Lung (tissue), 12 donors: ENCODE results near the gene SDK2. TPM values are rescaled to one million over a fixed set of nuclear protein-coding genes. Genes with fewer than 3 reads are reported as not detected.
A peak's percentile ranks its signal among the peaks of the same experiment; 100 is the strongest.

Experiments used
- ATAC-seq: fragments of 200-7000 bp; cut with Tn5 transposase; one replicate; pipeline ENCODE4 v1.9.1; 2020; ENCODE audit warnings: moderate number of reproducible peaks; ENCODE audit not compliant: insufficient read depth, low FRiP score
- DNase-seq, 3 donors: peaks; one replicate each; pipeline ENCODE4 v3.0.0-alpha.2; 2013 to 2017
- H3K27ac ChIP-seq, 2 donors: one replicate each; pipeline ENCODE4 v1.5.1; 2013; ENCODE audit warnings: mild to moderate bottlenecking in 2 of 2, moderate library complexity in 2 of 2, control low read depth in 1 of 2, inconsistent platforms in 1 of 2, low read depth in 1 of 2, low read length in 1 of 2
- H3K27me3 ChIP-seq, 3 donors: one replicate each; pipeline ENCODE4 v1.5.1; 2013; ENCODE audit warnings: low read length in 2 of 3; ENCODE audit not compliant: control insufficient read depth in 3 of 3, insufficient read depth in 3 of 3
- H3K36me3 ChIP-seq, 4 donors: one replicate each; pipeline ENCODE4 v1.5.1; 2013; ENCODE audit warnings: low read length in 4 of 4, mild to moderate bottlenecking in 1 of 4, moderate library complexity in 1 of 4; ENCODE audit not compliant: control insufficient read depth in 4 of 4, insufficient read depth in 4 of 4
- H3K4me1 ChIP-seq, 5 donors: one replicate each; pipeline ENCODE4 v1.5.1; 2013; ENCODE audit warnings: low read length in 5 of 5, mild to moderate bottlenecking in 2 of 5, moderate library complexity in 1 of 5; ENCODE audit not compliant: control insufficient read depth in 5 of 5, insufficient read depth in 5 of 5
- H3K4me3 ChIP-seq: one replicate; pipeline ENCODE4 v1.5.1; 2013; ENCODE audit warnings: mild to moderate bottlenecking, control low read depth, moderate library complexity
- H3K9ac ChIP-seq, 2 donors: one replicate each; pipeline ENCODE4 v1.5.1; 2013; ENCODE audit warnings: low read length in 2 of 2, control low read depth in 1 of 2; ENCODE audit not compliant: insufficient read depth in 1 of 2
- H3K9me3 ChIP-seq, 4 donors: one replicate each; pipeline ENCODE4 v1.5.1; 2013; ENCODE audit warnings: low read length in 3 of 4, mild to moderate bottlenecking in 1 of 4, moderate library complexity in 1 of 4; ENCODE audit not compliant: control insufficient read depth in 4 of 4, insufficient read depth in 3 of 4
- CTCF ChIP-seq: IDR thresholded peaks from 2 replicates; pipeline ENCODE4 v1.5.1; 2012; ENCODE audit warnings: mild to moderate bottlenecking; ENCODE audit errors: control extremely low read depth, extremely low read depth
- WGBS, 2 donors: extraction: QIAGEN DNeasy Blood & Tissue Kit; methylation state at CpG; one replicate each; pipeline ENCODE4 v1.1.7; 2013; 5-methylcytosine and 5-hydroxymethylcytosine counted together
- polyA plus RNA-seq, 2 donors: library from polyadenylated mRNA; stranded (reverse); fragments of 200-250 nt; gene quantifications; one replicate each; pipeline ENCODE4 v1.2.1, GENCODE V29; 2013
- total RNA-seq, 2 donors: library from RNA; depleted of rRNA in 1 of 2; stranded (reverse); fragments of >200 nt in 1 of 2; gene quantifications; one replicate each; pipeline ENCODE4 v1.2.1, GENCODE V29; 2014 to 2021
- donor health status: control.
- donor health status: control.
- donor health status: Bipolar disorder and iron deficiency.
- donor health status: healthy.
- donor health status: DM: yes; HTN: yes; CAD: no.

SDK2 gene
- total and polyA plus RNA-seq, 4 donors: 0.91 to 41.7 (median 4.3) TPM

GRCh38 chr17:73431401-73432205, 212.6 kb downstream of the SDK2 start:
- 84 to 88% methylated on average over 26 of the region's 26 CpGs for WGBS, 2 donors
- H3K9ac ChIP-seq: no peak overlapping the region
- peaks cover 0 to 3% (median 0%) of the 10 kb centered on the region in 4 donors for H3K36me3 ChIP-seq
- TF ChIP-seq CTCF: no peak
- no peak for DNase-seq
- H3K4me3 ChIP-seq: no peak overlapping the region
- H3K27me3 ChIP-seq: no peaks in the 10 kb centered on the region
- H3K9me3 ChIP-seq: no peaks in the 10 kb centered on the region
- H3K27ac ChIP-seq: no peak overlapping the region
- peaks cover 0 to 14% (median 3%) of the 10 kb centered on the region in 5 donors for H3K4me1 ChIP-seq
- no peak for ATAC-seq

GRCh38 chr17:73430848-73431247, 213.4 kb downstream of the SDK2 start:
- peaks cover 0 to 3% (median 0%) of the 10 kb centered on the region in 4 donors for H3K36me3 ChIP-seq
- peak; percentile 55 to 63 (median 56) for DNase-seq
- H3K27ac ChIP-seq: no peak overlapping the region
- H3K27me3 ChIP-seq: no peaks in the 10 kb centered on the region
- peaks cover 0 to 14% (median 3%) of the 10 kb centered on the region in 5 donors for H3K4me1 ChIP-seq
- H3K9ac ChIP-seq: no peak overlapping the region
- no peaks in the 10 kb centered on the region for H3K9me3 ChIP-seq
- no peak overlapping the region for H3K4me3 ChIP-seq
- TF ChIP-seq CTCF: no peak
- no peak for ATAC-seq
- 17 to 30% methylated on average over 8 of the region's 8 CpGs for WGBS, 2 donors

DNA sequence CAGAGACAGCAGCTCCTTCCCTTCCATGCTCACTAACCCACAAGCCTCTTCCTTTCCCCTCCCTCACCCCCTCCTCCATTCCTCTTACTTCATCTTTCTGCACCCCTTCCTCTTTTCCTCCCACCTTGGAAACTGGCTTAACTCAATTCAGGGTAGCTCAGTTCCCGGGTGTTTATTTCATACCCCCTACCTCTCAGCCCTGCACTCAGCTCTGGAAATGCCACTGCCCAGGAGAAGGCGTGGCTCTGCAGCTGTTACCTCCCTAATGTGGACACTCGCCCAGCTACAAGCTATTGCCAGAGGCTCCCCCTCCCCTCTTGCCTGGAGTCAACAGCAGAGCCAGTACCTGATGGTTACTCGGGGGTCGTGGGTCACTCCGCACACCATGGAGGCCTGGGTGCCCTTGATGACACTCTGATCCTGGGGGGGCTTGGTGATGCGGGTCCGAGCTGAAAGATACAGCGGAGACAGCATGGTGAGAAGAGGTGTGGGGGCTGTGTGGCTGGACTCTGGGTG, 214.0 kb downstream of the SDK2 start:
- H3K36me3 ChIP-seq: peaks cover 0 to 3% (median 0%) of the 10 kb centered on the region in 4 donors
- no peak overlapping the region for H3K9ac ChIP-seq
- peaks cover 0 to 14% (median 3%) of the 10 kb centered on the region in 5 donors for H3K4me1 ChIP-seq
- 72 to 77% methylated on average over 9 of the region's 9 CpGs for WGBS, 2 donors
- no peak overlapping the region for H3K27ac ChIP-seq
- H3K4me3 ChIP-seq: no peak overlapping the region
- no peaks in the 10 kb centered on the region for H3K27me3 ChIP-seq
- TF ChIP-seq CTCF: no peak
- no peaks in the 10 kb centered on the region for H3K9me3 ChIP-seq
- ATAC-seq (no peak), DNase-seq (no peak)
